Hepatocyte (in vitro differentiated cells): ENCODE measurements around the gene CERS5. TPM values are rescaled to one million over a fixed set of nuclear protein-coding genes. Genes with fewer than 3 reads are reported as not detected.

Experiments
- DNase-seq: peaks from one replicate; pipeline ENCODE4 v3.0.0-alpha.2; 2016; ENCODE audit warnings: low spot score
- H2AFZ ChIP-seq: fragments of 200-600 bp; sonication (generic); 2 replicates; pipeline ENCODE4 v1.6.0; 2016; ENCODE audit warnings: antibody characterized with exemption, mild to moderate bottlenecking
- H3K27ac ChIP-seq: fragments of 200-600 bp; sonication (generic); 2 replicates; pipeline ENCODE4 v1.5.1; 2016; ENCODE audit warnings: mild to moderate bottlenecking
- H3K27me3 ChIP-seq: fragments of 200-600 bp; sonication (generic); 2 replicates; pipeline ENCODE4 v1.6.1; 2016
- H3K36me3 ChIP-seq: fragments of 200-600 bp; sonication (generic); replicated peaks from 2 replicates; pipeline ENCODE4 v1.5.1; 2016; ENCODE audit warnings: low read depth; ENCODE audit not compliant: insufficient read depth
- H3K4me1 ChIP-seq: fragments of 200-600 bp; sonication (generic); 2 replicates; pipeline ENCODE4 v1.5.1; 2016; ENCODE audit warnings: mild to moderate bottlenecking, moderate library complexity; ENCODE audit not compliant: insufficient read depth
- H3K4me2 ChIP-seq: fragments of 200-600 bp; sonication (generic); 2 replicates; pipeline ENCODE4 v1.6.0; 2016
- H3K4me3 ChIP-seq: fragments of 200-600 bp; sonication (generic); 2 replicates; pipeline ENCODE4 v1.5.1; 2016; ENCODE audit warnings: mild to moderate bottlenecking
- H3K79me2 ChIP-seq: fragments of 200-600 bp; sonication (generic); 2 replicates; pipeline ENCODE4 v1.6.0; 2017; ENCODE audit warnings: mild to moderate bottlenecking
- H3K9me2 ChIP-seq: fragments of 200-600 bp; sonication (generic); replicated peaks from 2 replicates; pipeline ENCODE4 v1.6.0; 2017; ENCODE audit warnings: mild to moderate bottlenecking; ENCODE audit not compliant: insufficient read depth
- H3K9me3 ChIP-seq: fragments of 200-600 bp; sonication (generic); 2 replicates; pipeline ENCODE4 v1.5.1; 2016; ENCODE audit warnings: low read depth, mild to moderate bottlenecking
- H4K20me1 ChIP-seq: fragments of 200-600 bp; sonication (generic); 2 replicates; pipeline ENCODE4 v1.6.0; 2016; ENCODE audit warnings: mild to moderate bottlenecking; ENCODE audit not compliant: insufficient read depth, poor library complexity, severe bottlenecking
- CTCF ChIP-seq: fragments of 200-600 bp; sonication (generic); IDR thresholded peaks from 2 replicates; pipeline ENCODE4 v1.5.1; 2016; ENCODE audit warnings: antibody characterized with exemption, mild to moderate bottlenecking; ENCODE audit not compliant: poor library complexity
- EZH2 ChIP-seq: fragments of 200-600 bp; sonication (generic); IDR thresholded peaks from 2 replicates; pipeline ENCODE4 v1.6.1; 2016; ENCODE audit warnings: antibody characterized with exemption, mild to moderate bottlenecking, borderline replicate concordance
- EZH2phosphoT487 ChIP-seq: fragments of 200-600 bp; sonication (generic); IDR thresholded peaks from one replicate; pipeline ENCODE4 v1.6.1; 2018; ENCODE audit warnings: antibody characterized with exemption, mild to moderate bottlenecking, low read depth, moderate library complexity; ENCODE audit not compliant: unreplicated experiment, severe bottlenecking
- WGBS: methylation state at CpG from one replicate; pipeline ENCODE4 v1.1.6; 2016; ENCODE audit warnings: low lambda C conversion rate; ENCODE audit errors: missing lambda C conversion rate; 5-methylcytosine and 5-hydroxymethylcytosine counted together
- polyA plus RNA-seq: library from polyadenylated mRNA; unstranded; fragments of >200 nt; fragmentation: Nextera tagmentation; extraction: Ambion mirVana; gene quantifications from 2 replicates; pipeline ENCODE4 v1.2.1, GENCODE V29; 2016
- total RNA-seq: library from RNA; depleted of rRNA; stranded (reverse); fragments of >200 nt; gene quantifications from 2 replicates; pipeline ENCODE4 v1.2.3, GENCODE V29; 2014

CERS5 gene
- total and polyA plus RNA-seq, 2 experiments from 2014 or later = 38.8 to 53.3 TPM

DNA sequence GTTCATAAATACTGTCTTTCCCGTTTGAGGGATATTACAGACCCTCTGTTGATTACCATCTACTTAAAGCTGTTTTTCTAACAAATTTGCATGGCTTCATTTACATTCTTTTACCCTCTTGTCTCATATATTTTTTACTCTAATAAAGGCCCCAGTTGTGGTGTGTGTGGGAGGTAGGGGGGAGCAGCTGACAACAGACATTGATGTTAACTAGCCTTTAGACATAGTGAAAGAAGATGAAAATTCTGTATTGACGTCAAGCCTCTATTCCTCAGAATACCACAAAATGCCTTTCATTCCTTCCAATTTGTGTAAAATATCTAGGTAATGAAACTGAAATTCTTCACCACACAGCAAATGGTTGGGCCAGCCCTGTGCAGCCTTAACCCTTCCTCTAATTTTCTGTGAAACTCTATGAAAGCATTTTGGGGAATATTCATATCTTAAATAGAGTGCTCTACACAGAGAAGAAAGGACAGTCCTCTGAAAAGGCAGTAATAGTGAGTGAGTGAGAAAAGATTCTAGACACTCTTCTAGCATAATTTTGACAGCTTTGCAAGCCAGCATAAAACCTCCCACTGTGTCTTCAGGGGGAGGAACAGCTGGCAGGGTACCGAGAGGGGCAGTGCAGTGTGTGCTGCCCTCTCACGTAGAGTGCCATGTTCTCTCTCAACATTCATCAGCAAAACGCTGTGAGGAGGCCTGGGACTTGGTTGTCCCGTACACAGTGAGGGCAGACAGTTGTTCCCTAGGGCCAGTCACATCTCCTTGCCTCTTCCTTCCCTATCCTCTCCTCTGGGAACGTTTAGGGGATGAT is 20.1 kb upstream of the CERS5 start:
- no peaks in the 10 kb centered on the region for H3K9me3 ChIP-seq
- no peaks in the 10 kb centered on the region for H3K36me3 ChIP-seq
- H4K20me1 ChIP-seq = no peaks in the 10 kb centered on the region
- no peaks in the 10 kb centered on the region for H3K27me3 ChIP-seq
- no peak overlapping the region for H3K4me3 ChIP-seq
- H3K4me2 ChIP-seq = no peak overlapping the region
- no peaks in the 10 kb centered on the region for H3K9me2 ChIP-seq
- no peaks in the 10 kb centered on the region for H3K79me2 ChIP-seq
- no peak for DNase-seq
- peak overlapping the region; percentile 89 for H3K27ac ChIP-seq
- no peak overlapping the region for H2AFZ ChIP-seq
- 69% methylated on average over 7 of the region's 7 CpGs for WGBS
- TF ChIP-seq EZH2 (no peak), EZH2phosphoT487 (no peak), CTCF (no peak)
- H3K4me1 ChIP-seq = peaks cover 33% of the 10 kb centered on the region

DNA sequence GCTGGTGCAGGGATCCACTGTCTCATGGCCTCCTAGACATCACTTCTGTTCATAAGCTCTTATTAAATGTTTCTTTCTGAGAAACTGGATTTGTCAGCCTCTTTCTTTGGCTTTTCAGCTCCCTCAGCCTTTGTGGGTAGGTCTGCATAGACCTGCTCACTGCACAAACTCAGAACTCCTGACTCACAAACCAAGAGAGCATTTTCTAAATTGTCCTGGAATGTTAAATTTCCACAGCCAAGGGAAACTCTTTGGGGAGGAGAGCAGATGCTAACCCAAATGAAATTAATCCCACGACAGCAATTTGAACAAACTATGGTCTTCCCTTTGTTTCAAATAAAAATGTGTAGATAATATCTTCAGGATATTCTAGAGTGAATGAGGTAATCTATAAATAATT is 19.5 kb upstream of the CERS5 start:
- Histone ChIP-seq H4K20me1 (no peaks in the 10 kb centered on the region), H2AFZ (no peak overlapping the region), H3K27me3 (no peaks in the 10 kb centered on the region), H3K4me2 (no peak overlapping the region), H3K79me2 (no peaks in the 10 kb centered on the region), H3K36me3 (no peaks in the 10 kb centered on the region), H3K4me3 (no peak overlapping the region), H3K4me1 (peaks cover 33% of the 10 kb centered on the region), H3K27ac (peak overlapping the region; percentile 48), H3K9me3 (no peaks in the 10 kb centered on the region), H3K9me2 (no peaks in the 10 kb centered on the region)
- no peak for DNase-seq
- WGBS = 88% methylated on average over 1 of the region's 1 CpG
- no peak for TF ChIP-seq EZH2
- TF ChIP-seq EZH2phosphoT487 = no peak
- TF ChIP-seq CTCF = no peak

DNA sequence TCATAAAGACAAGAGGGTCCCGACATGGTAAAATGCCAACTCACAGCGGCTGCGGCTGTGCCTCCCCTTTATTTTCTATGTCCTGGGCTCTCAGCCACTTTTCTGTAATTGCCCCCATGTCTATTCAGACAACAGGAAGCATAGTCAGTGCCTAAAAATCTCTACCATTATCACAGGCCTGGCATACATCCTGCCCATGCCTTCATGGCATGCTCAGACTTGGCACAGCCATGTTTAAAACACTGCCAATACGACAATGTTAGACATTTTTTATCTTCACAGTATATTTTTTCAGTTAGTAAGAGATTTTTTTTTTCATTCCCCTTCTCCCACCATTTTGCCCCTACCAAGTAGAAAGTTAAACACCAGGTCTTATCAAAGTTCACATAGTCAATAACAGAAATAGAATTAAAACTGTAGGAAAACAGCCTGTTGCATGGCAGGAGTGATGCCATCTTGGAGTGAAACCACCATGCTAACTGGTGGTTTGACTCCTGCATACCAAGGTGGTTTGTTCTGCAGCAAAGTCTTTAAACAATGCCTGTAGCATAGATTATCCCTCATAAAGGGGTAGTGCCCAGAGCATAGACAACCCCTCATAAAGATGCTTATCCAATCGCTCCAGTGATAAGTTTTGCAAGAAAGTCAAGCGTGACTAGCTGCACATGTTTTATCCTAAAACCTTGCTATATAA is 18.9 kb upstream of the CERS5 start:
- H3K27me3 ChIP-seq = no peaks in the 10 kb centered on the region
- H3K79me2 ChIP-seq = no peaks in the 10 kb centered on the region
- WGBS = 84% methylated on average over 6 of the region's 6 CpGs
- H3K4me2 ChIP-seq = no peak overlapping the region
- H3K36me3 ChIP-seq = no peaks in the 10 kb centered on the region
- DNase-seq = no peak
- no peaks in the 10 kb centered on the region for H3K9me2 ChIP-seq
- TF ChIP-seq EZH2 (no peak), EZH2phosphoT487 (no peak), CTCF (no peak)
- no peak overlapping the region for H2AFZ ChIP-seq
- peaks cover 33% of the 10 kb centered on the region for H3K4me1 ChIP-seq
- no peak overlapping the region for H3K4me3 ChIP-seq
- no peaks in the 10 kb centered on the region for H3K9me3 ChIP-seq
- H3K27ac ChIP-seq = peak overlapping the region; percentile 48
- no peaks in the 10 kb centered on the region for H4K20me1 ChIP-seq
